Stimulated activated CD4-positive, alpha-beta T cell treated with anti-CD3 and anti-CD28 coated beads, Interleukin-12 subunit alpha, Interleukin-12 subunit beta, amount 100 ng/mL, for 24 hours (primary cell): Measurements from ENCODE around the gene NEK10.
"Not testable (repeated sequence)": the region's sequence is repeated elsewhere in the genome, so short reads cannot be mapped to it uniquely, and the experiment has no call there.

Source experiments
- DNase-seq, 2 experiments: peaks; one replicate each; pipeline ENCODE4 v3.0.0-alpha.2; 2020; ENCODE audit warnings: low read depth in 2 of 2

The NEK10 gene

GRCh38 chr3:27354161-27354560 lies 15.0 kb downstream of the NEK10 start:
- no peak for DNase-seq

- DNase-seq, result no peak
Measured at GRCh38 chr3:27353221-27353620, 16.0 kb downstream of the NEK10 start.

- no peak for DNase-seq
Measured at GRCh38 chr3:27352047-27352446, 17.1 kb downstream of the NEK10 start.

GRCh38 chr3:27349832-27350231 lies 19.4 kb downstream of the NEK10 start:
- DNase-seq, result no peak

- DNase-seq, result no peak
Measured at GRCh38 chr3:27345959-27346865, 23.0 kb downstream of the NEK10 start.

GRCh38 chr3:27345493-27345892 lies 23.7 kb downstream of the NEK10 start:
- no peak for DNase-seq

GRCh38 chr3:27345045-27345444 lies 24.1 kb downstream of the NEK10 start:
- DNase-seq, result no peak

- DNase-seq, result no peak
Measured at GRCh38 chr3:27344192-27344591, 25.0 kb downstream of the NEK10 start.

- no peak for DNase-seq
Measured at GRCh38 chr3:27342267-27342666, 26.9 kb downstream of the NEK10 start.

- no peak for DNase-seq
Measured at GRCh38 chr3:27340534-27340933, 28.6 kb downstream of the NEK10 start.

GRCh38 chr3:27335571-27335970 lies 33.6 kb downstream of the NEK10 start:
- DNase-seq, result no peak

GRCh38 chr3:27333843-27334242 lies 35.3 kb downstream of the NEK10 start:
- no peak for DNase-seq

- not testable (repeated sequence) for DNase-seq
Measured at GRCh38 chr3:27328982-27329762, 40.0 kb downstream of the NEK10 start.

- no peak for DNase-seq
Measured at GRCh38 chr3:27326629-27327545, 42.3 kb downstream of the NEK10 start.

- DNase-seq, result no peak
Measured at GRCh38 chr3:27326202-27326601, 43.0 kb downstream of the NEK10 start.

- DNase-seq, result no peak
Measured at GRCh38 chr3:27325419-27325818, 43.8 kb downstream of the NEK10 start.

GRCh38 chr3:27324686-27325085 lies 44.5 kb downstream of the NEK10 start:
- DNase-seq, result no peak

- no peak for DNase-seq
Measured at GRCh38 chr3:27323087-27323570, 46.1 kb downstream of the NEK10 start.

GRCh38 chr3:27322634-27323033 lies 46.5 kb downstream of the NEK10 start:
- DNase-seq, result no peak

- DNase-seq, result no peak
Measured at GRCh38 chr3:27319847-27320526, 49.2 kb downstream of the NEK10 start.

- no peak for DNase-seq
Measured at GRCh38 chr3:27319304-27319703, 49.9 kb downstream of the NEK10 start.
